SKM-1 (cell line): ENCODE measurements around the gene DCLK2.

Experiments
- DNase-seq: peaks from one replicate; lab custom pipeline; 2025; ENCODE audit not compliant: unreplicated experiment; lab: John Stamatoyannopoulos, UW

Gene DCLK2

GRCh38 chr4:150078041-150078578 is at the start of gene DCLK2:
DCLK2 (plus strand) TSS chr4:150078445; CDS start chr4:150079028, 583 bp downstream.
- DNase-seq: no peak

- no peak for DNase-seq
These were observed 45.7 kb upstream of the DCLK2 start for GRCh38 chr4:150032541-150032940.

GRCh38 chr4:150033081-150033480 is 45.2 kb upstream of the DCLK2 start:
- no peak for DNase-seq

DNA sequence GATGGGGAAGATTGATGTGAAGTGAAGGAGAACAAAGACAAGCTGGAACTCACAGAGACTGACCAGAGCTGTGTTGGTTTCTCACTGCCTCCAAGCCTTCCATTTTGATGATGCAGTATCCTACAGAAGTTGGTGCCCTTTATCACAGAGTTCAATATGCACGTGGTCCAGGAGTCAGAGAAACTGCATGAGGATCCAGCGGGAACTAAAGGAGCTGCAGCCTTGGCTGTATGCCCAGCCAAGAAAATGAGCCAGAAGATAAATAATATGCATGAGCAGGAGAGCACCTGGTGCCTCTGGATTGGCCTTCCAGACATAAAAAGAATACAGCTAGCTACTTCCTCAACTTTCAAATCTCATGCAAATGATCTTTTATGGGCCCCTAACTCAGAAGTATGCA is 44.3 kb upstream of the DCLK2 start:
- no peak for DNase-seq

GRCh38 chr4:150037251-150037856 is 40.9 kb upstream of the DCLK2 start:
- no peak for DNase-seq

DNA sequence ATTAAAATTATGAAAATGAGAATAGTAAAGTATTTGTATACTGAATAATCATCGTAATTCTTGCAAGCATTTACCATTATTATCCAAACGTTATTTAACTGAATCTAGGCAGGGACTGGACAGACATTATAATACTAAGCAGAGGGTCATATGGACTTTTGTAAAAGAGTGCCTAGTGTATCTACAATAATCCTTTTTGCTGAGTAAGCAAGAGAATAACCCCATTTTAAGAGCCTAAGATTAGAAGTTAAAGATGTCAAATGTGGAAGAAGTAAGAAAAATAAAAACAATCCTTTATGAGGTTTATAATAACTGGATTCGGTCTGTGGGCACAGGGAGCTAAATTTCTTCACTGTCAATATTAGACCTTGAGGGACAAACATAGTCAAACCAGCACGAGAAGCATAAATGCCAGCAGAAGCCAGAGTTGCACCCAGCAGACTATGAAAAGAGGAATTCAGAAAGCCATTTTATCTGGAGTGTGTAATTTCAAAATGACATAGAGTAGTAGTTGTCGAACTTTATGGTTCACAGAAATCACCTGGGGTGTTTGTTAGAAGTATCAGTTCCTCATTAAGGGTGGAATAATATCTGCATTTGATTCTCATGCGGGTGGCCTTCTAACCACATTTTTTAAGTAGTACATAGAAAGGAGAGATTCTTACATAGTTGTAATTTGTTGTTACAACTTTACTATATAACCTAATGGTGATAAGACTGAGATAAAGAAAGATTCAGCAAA is 39.7 kb upstream of the DCLK2 start:
- no peak for DNase-seq

- DNase-seq: no peak
These were observed 38.7 kb upstream of the DCLK2 start for GRCh38 chr4:150039274-150040127.

GRCh38 chr4:150044517-150044916 is 33.7 kb upstream of the DCLK2 start:
- DNase-seq: no peak

GRCh38 chr4:150045410-150045809 is 32.8 kb upstream of the DCLK2 start:
- no peak for DNase-seq

- no peak for DNase-seq
These were observed 31.5 kb upstream of the DCLK2 start for GRCh38 chr4:150046728-150047217.

GRCh38 chr4:150047546-150047945 is 30.7 kb upstream of the DCLK2 start:
- DNase-seq: no peak

GRCh38 chr4:150049682-150050081 is 28.6 kb upstream of the DCLK2 start:
- no peak for DNase-seq

GRCh38 chr4:150050566-150050965 is 27.7 kb upstream of the DCLK2 start:
- DNase-seq: no peak

DNA sequence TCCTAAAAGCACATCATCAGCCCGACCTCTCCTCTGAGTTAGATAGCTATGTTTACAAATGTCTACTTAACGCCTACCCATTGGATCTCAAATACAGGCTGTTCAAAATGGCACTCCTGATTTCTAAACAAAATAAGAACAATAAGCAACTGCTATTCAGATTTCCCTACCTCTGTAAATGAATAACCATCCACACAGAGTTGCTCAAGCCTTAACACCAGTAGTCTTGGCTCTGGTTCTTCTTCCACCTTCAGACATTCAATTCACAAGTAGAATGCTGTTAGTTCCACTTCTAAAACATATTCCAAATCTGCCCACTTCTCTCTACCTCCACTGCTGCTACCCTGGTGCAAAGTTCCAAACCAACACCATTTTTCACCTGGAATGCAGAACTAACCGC is 27.1 kb upstream of the DCLK2 start:
- DNase-seq: no peak

GRCh38 chr4:150055467-150055866 is 22.8 kb upstream of the DCLK2 start:
- no peak for DNase-seq

DNA sequence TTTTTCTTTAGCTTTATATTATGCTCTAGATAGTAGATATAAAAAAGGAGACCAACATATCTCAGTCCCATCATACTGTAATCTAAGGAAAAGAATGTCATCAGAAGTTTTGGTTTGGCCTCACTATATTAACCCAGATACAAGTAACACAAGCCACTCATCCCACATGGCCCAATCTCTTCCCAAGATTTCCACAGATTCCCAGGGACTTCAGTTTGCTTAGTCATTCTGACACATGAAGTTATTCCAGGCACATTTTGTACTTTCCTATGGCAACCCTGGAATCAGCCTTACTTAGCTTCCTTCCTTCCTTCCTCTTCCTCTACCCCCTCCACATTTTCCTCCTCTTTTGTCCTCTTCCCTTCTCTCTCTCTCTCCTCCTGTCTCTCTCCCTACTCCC is 21.7 kb upstream of the DCLK2 start:
- no peak for DNase-seq

GRCh38 chr4:150061086-150061776 is 17.0 kb upstream of the DCLK2 start:
- no peak for DNase-seq

DNA sequence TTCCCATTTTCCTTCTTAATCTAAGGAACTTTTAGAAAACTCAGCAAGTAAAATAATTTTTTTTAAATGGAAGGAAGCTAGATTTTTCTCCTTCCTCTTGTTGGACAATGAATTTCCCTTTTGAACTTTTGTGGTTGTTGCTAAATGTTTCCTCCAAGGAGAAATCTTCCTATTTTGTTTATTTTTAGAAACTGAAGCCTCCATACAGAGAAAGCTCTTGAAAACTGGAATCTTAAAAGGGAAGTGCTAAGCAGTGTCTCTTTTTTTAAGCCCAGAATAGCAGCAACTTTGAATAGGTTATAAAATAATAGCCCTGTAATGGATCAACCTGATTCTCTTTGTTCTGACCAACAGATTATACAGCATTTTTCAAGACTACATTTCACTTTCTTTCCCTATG is 15.1 kb upstream of the DCLK2 start:
- peak; percentile 38 for DNase-seq

- no peak for DNase-seq
These were observed 12.5 kb upstream of the DCLK2 start for GRCh38 chr4:150065740-150066139.

GRCh38 chr4:150067859-150068258 is 10.4 kb upstream of the DCLK2 start:
- no peak for DNase-seq
